Cardiac muscle cell (in vitro differentiated cells and primary cell): ENCODE data around the gene RSPH6A. TPM values are rescaled to one million over a fixed set of nuclear protein-coding genes. Genes with fewer than 3 reads are reported as not detected.

Source experiments
- DNase-seq, 2 donors: peaks; one replicate each; pipeline versions ENCODE4 v3.0.0 to v3.0.0-alpha.2; 2010 to 2017; ENCODE audit warnings: low read depth in 1 of 2, low spot score in 1 of 2
- H3K27ac ChIP-seq: fragments of 200-600 bp; sonication (generic); 2 replicates; pipeline ENCODE4 v1.5.1; 2016
- H3K27me3 ChIP-seq: fragments of 200-600 bp; sonication (generic); 2 replicates; pipeline ENCODE4 v1.6.0; 2016; ENCODE audit warnings: control low read depth
- H3K36me3 ChIP-seq: fragments of 200-600 bp; sonication (generic); 2 replicates; pipeline ENCODE4 v1.5.1; 2016; ENCODE audit warnings: control low read depth
- H3K4me1 ChIP-seq: fragments of 200-600 bp; sonication (generic); 2 replicates; pipeline ENCODE4 v1.8.1; 2017; ENCODE audit warnings: low read depth, mild to moderate bottlenecking, mixed run types
- H3K4me3 ChIP-seq: fragments of 200-600 bp; sonication (generic); 2 replicates; pipeline ENCODE4 v1.5.1; 2016; ENCODE audit warnings: mild to moderate bottlenecking
- H3K9me3 ChIP-seq: fragments of 200-600 bp; sonication (generic); 2 replicates; pipeline ENCODE4 v1.5.1; 2017; ENCODE audit warnings: low read depth, mild to moderate bottlenecking, control low read depth
- CTCF ChIP-seq: IDR thresholded peaks from 2 replicates; pipeline ENCODE4 v1.5.1; 2012; ENCODE audit warnings: low read depth, mild to moderate bottlenecking, low read length
- polyA plus RNA-seq: library from polyadenylated mRNA; unstranded; fragments of >200 nt; fragmentation: Nextera tagmentation; extraction: Ambion mirVana; gene quantifications from 2 replicates; pipeline ENCODE4 v1.2.1, GENCODE V29; 2016
- total RNA-seq: library from RNA; depleted of rRNA; stranded (reverse); fragments of >200 nt; gene quantifications from 2 replicates; pipeline ENCODE4 v1.2.3, GENCODE V29; 2016

The RSPH6A gene
- total and polyA plus RNA-seq, 2 experiments from 2014 or later, result 0.27 to 0.45 TPM

- no peaks in the 10 kb centered on the region for H3K9me3 ChIP-seq
- H3K27me3 ChIP-seq, result no peaks in the 10 kb centered on the region
- no peak overlapping the region for H3K27ac ChIP-seq
- TF ChIP-seq CTCF, result no peak
- H3K36me3 ChIP-seq, result peaks cover 39% of the 10 kb centered on the region
- peaks cover 4% of the 10 kb centered on the region for H3K4me1 ChIP-seq
- DNase-seq, result no peak
- H3K4me3 ChIP-seq, result no peak overlapping the region
Observed at GRCh38 chr19:45774765-45775164, 40.3 kb downstream of the RSPH6A start.

GRCh38 chr19:45773384-45773783 is 41.7 kb downstream of the RSPH6A start:
- no peak for DNase-seq
- TF ChIP-seq CTCF, result no peak
- peaks cover 39% of the 10 kb centered on the region for H3K36me3 ChIP-seq
- H3K4me3 ChIP-seq, result no peak overlapping the region
- no peak overlapping the region for H3K27ac ChIP-seq
- no peaks in the 10 kb centered on the region for H3K9me3 ChIP-seq
- peaks cover 4% of the 10 kb centered on the region for H3K4me1 ChIP-seq
- H3K27me3 ChIP-seq, result no peaks in the 10 kb centered on the region

- H3K27ac ChIP-seq, result no peak overlapping the region
- peaks cover 37% of the 10 kb centered on the region for H3K36me3 ChIP-seq
- H3K27me3 ChIP-seq, result no peaks in the 10 kb centered on the region
- no peak overlapping the region for H3K4me3 ChIP-seq
- H3K4me1 ChIP-seq, result peaks cover 4% of the 10 kb centered on the region
- DNase-seq, result no peak
- H3K9me3 ChIP-seq, result no peaks in the 10 kb centered on the region
- no peak for TF ChIP-seq CTCF
Observed at GRCh38 chr19:45772912-45773311, 42.2 kb downstream of the RSPH6A start.

GRCh38 chr19:45772130-45772840 is 42.8 kb downstream of the RSPH6A start:
- Histone ChIP-seq H3K27me3 (no peaks in the 10 kb centered on the region), H3K36me3 (peaks cover 30% of the 10 kb centered on the region), H3K9me3 (no peaks in the 10 kb centered on the region), H3K4me3 (no peak overlapping the region), H3K27ac (peak overlapping the region; percentile 48), H3K4me1 (peaks cover 4% of the 10 kb centered on the region)
- TF ChIP-seq CTCF, result no peak
- no peak for DNase-seq

GRCh38 chr19:45771311-45771933 is 43.7 kb downstream of the RSPH6A start:
- H3K4me1 ChIP-seq, result peaks cover 9% of the 10 kb centered on the region
- peaks cover 22% of the 10 kb centered on the region for H3K36me3 ChIP-seq
- H3K27me3 ChIP-seq, result no peaks in the 10 kb centered on the region
- no peaks in the 10 kb centered on the region for H3K9me3 ChIP-seq
- no peak for DNase-seq
- no peak overlapping the region for H3K4me3 ChIP-seq
- peak overlapping the region; percentile 81 for H3K27ac ChIP-seq
- TF ChIP-seq CTCF, result no peak
